Measurements from ENCODE around the gene CA12. TPM values are rescaled to one million over a fixed set of nuclear protein-coding genes. Genes with fewer than 3 reads are reported as not detected.

CA12 gene
- total and polyA plus RNA-seq, 9 of the 15 experiments (the other 6 are each of a cell fraction or from before 2014, with no cell fraction given), result 0.01 to 0.78 (median 0.15) TPM; not detected in 1

DNA sequence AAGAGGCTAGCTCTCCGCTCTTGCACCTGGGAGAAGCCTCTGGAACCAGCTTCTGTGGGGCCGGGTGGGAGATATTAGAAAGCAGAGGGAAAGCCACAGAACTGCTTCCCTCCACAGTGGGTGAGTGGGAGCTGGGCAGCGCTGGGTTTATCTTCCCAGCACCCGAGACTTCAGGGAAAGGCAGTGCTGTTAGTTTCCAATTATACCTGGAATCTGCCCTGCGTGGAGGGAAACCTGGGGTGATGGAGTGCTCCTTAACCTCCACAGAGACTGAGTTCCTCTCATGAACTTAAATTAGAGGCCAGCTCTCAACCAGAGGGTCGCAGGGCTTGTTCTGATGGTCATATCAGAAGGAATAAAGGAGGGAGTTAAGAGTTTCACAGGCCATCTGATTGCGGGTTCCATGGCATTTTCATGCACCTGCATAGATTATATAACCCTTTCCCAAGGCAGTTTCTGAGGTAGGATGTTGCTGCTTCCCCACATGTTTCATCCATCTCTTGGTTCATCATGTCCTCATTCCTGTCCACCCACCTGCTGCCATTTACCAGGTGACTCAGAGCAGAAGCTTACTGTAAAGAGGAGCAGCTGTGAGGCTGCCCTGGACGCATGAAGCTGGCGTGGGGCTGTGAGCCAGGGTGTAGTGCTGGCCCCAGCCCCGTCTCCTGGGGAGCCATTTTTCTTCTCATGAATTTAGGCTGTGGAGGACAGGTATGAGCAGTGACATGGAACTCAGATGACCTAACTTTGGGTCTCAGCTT, 42.5 kb downstream of the CA12 start (continued):
- TF ChIP-seq RBM14 (IDR thresholded peaks at IDR 0.05; ENCODE audit: borderline replicate concordance, insufficient read depth, low read depth, low read length), result no peak

DNA sequence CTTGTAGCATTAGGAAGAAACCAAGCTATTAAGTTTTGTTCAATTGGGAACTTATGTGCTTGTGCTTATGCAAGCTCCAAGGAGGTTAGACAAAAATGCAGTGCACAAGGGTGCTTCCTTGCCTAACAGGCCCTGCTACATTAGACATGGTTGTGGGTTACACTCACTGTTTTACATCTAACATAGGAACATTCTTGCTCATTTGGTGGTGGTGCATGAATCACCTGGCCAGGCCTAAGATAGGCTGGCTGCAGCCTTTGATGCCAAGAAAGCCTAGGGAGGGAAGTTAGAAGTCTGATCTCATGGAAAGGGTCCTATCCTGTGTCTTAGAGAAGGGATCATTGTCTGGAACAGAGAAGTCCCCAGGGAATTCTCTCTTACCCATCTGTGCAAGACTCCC, 43.5 kb downstream of the CA12 start:
- in situ Hi-C loops (cut with MboI) (no loop called here), intact Hi-C loops (cut with micrococcal nuclease) (no loop called here)
- no peaks in the 10 kb centered on the region for H3K9me3 ChIP-seq (replicated peaks; ENCODE audit: control insufficient read depth, insufficient read depth, low read depth, low read length)
- H3K9ac ChIP-seq (ENCODE audit: insufficient read depth in 1 of 2, low read depth in 2 of 2, low read length in 2 of 2), result no peak overlapping the region
- no peaks in the 10 kb centered on the region for H3K36me3 ChIP-seq (ENCODE audit: control insufficient read depth, insufficient read depth, low read length)
- no peak for DNase-seq (ENCODE audit: extremely low read depth in 1 of 4, low spot score in 3 of 4)
- POLR2A ChIA-PET, result interaction anchor here (0.9 to 1.0 kb wide), 2 partner anchors 13 to 29 kb away, joined by 3 read pairs; no protein-coding TSS in a partner anchor
- H3K4me3 ChIP-seq, result no peak overlapping the region
- no peak overlapping the region for H3K27ac ChIP-seq (ENCODE audit: extremely low read depth, low read depth, low read length)
- no peaks in the 10 kb centered on the region for H3K27me3 ChIP-seq (ENCODE audit: control insufficient read depth in 2 of 2, insufficient read depth in 2 of 2, low read length in 2 of 2)
- H3K79me2 ChIP-seq (ENCODE audit: control insufficient read depth, insufficient read depth, low read length), result no peaks in the 10 kb centered on the region
- H3K9me1 ChIP-seq (ENCODE audit: control insufficient read depth, insufficient read depth, low read length), result no peaks in the 10 kb centered on the region
- BruUV-seq (replicated peaks), result no TSS peak
- CTCF ChIA-PET (ENCODE audit: low intra/inter-chr PET ratio), result no interaction called here
- FAIRE-seq, result no peak
- H2AFZ ChIP-seq (ENCODE audit: low read depth, low read length), result no peak overlapping the region
- ATAC-seq, result no peak
- no peak overlapping the region for H3K4me2 ChIP-seq (ENCODE audit: insufficient read depth, low read length)
- H3K4me1 ChIP-seq (replicated peaks in 1 of 2; ENCODE audit: control insufficient read depth in 2 of 2, insufficient read depth in 2 of 2, low read length in 2 of 2), result peaks cover 0 to 22% of the 10 kb centered on the region in 2 experiments; a peak in 4 of 5 replicates
- H4K20me1 ChIP-seq (replicated peaks; ENCODE audit: control insufficient read depth, insufficient read depth, low read length), result no peaks in the 10 kb centered on the region
- TF ChIP-seq HDAC8 (tag; IDR thresholded peaks at IDR 0.05), result no peak
- TF ChIP-seq, protein P1, sequence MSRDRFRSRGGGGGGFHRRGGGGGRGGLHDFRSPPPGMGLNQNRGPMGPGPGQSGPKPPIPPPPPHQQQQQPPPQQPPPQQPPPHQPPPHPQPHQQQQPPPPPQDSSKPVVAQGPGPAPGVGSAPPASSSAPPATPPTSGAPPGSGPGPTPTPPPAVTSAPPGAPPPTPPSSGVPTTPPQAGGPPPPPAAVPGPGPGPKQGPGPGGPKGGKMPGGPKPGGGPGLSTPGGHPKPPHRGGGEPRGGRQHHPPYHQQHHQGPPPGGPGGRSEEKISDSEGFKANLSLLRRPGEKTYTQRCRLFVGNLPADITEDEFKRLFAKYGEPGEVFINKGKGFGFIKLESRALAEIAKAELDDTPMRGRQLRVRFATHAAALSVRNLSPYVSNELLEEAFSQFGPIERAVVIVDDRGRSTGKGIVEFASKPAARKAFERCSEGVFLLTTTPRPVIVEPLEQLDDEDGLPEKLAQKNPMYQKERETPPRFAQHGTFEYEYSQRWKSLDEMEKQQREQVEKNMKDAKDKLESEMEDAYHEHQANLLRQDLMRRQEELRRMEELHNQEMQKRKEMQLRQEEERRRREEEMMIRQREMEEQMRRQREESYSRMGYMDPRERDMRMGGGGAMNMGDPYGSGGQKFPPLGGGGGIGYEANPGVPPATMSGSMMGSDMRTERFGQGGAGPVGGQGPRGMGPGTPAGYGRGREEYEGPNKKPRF (IDR thresholded peaks at IDR 0.05; ENCODE audit: low read depth, low read length), result no peak
- TF ChIP-seq TBP (optimal IDR thresholded peaks at IDR 0.05; ENCODE audit: low read depth, low read length), result no peak
- no peak for TF ChIP-seq ARID1B (IDR thresholded peaks at IDR 0.05)
- TF ChIP-seq GMEB1 (CRISPR knock-in tag; IDR thresholded peaks at IDR 0.05), result no peak
- TF ChIP-seq KDM2B (CRISPR knock-in tag; IDR thresholded peaks at IDR 0.05), result no peak
- TF ChIP-seq HNRNPLL (IDR thresholded peaks at IDR 0.05; ENCODE audit: low read depth, low read length, poor library complexity, severe bottlenecking), result no peak
- no peak for TF ChIP-seq RFX1 (IDR thresholded peaks at IDR 0.05)
- no peak for TF ChIP-seq DMBX1 (CRISPR knock-in tag; IDR thresholded peaks at IDR 0.05; ENCODE audit: borderline replicate concordance)
- no peak for TF ChIP-seq ZNF263 (CRISPR knock-in tag; IDR thresholded peaks at IDR 0.05; ENCODE audit: borderline replicate concordance)
- TF ChIP-seq, protein P2, sequence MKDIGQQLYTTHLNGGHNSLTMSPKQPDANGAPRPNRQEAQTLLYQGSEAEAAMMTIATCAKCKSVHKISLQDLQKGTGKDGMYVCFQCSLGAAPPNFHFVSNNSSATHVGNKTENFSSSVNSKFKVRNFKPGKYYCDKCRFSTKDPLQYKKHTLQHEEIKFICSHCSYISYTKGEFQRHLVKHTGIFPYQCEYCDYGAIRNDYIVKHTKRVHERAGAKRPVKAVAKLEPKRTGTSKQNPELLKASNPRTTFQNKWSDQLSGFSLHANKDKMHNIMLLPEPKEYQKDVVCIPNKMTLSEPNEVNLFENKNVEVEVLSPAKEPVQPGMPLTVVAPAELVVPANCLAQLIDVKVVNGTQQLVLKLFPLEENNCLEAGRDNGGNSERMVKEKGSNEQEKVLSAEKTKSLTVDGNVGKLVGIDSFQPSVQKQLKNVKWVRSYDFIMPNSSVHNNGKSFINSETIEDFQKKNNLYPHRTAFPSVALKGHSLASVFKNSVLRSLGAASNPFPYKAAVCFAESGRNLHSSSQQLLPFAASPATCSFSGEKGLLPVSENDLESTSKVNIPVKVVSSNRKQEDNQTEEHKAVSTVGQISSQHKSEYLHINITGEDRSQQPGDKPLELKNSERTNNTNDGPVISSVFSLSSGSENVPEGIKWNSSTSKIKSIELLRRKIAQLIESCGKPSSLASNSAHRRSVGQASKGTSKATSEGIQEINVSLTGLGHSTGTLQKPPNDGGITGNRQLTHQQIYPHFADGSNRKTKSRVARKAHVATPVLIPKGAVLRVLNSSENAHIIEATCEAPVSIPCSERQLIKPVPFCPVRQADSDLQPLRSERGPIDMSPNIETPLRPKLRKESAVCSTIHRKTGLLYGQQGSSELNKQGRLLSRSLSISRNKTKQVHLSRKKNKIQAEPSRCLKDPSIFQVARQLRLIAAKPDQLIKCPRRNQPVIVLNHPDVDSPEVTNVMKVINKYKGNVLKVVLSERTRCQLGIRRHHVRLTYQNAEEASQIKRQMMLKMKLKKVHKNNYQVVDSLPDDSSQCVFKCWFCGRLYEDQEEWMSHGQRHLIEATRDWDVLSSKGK (CRISPR knock-in tag; IDR thresholded peaks at IDR 0.05), result no peak
